Adrenal gland (tissue), 12 donors: ENCODE results near the gene BTBD18. TPM values are rescaled to one million over a fixed set of nuclear protein-coding genes. Genes with fewer than 3 reads are reported as not detected.
"Not testable (repeated sequence)": the region's sequence is repeated elsewhere in the genome, so short reads cannot be mapped to it uniquely, and the experiment has no call there.

ENCODE experiments used
- DNase-seq, 7 donors: peaks; one replicate each; pipeline ENCODE4 v3.0.0-alpha.2; 2019 to 2020
- H3K27ac ChIP-seq, 5 donors: fragments of 200-600 bp; sonication (generic) in 4 of 5; 1 replicate in 3 of 5; 2 replicates in 2 of 5; pipeline versions ENCODE4 v1.5.1 to v1.8.0; 2016 to 2020; ENCODE audit warnings: mild to moderate bottlenecking in 1 of 5
- H3K27me3 ChIP-seq: fragments of 200-600 bp; 2 replicates; pipeline ENCODE4 v1.8.0; 2021
- H3K36me3 ChIP-seq, 2 donors: fragments of 200-600 bp; replicated peaks in 1 of 2; 1 replicate in 1 of 2; 2 replicates in 1 of 2; pipeline versions ENCODE4 v1.5.1 to v1.8.0; 2018 to 2022
- H3K4me1 ChIP-seq, 2 donors: fragments of 200-600 bp; replicated peaks in 1 of 2; 1 replicate in 1 of 2; 2 replicates in 1 of 2; pipeline versions ENCODE4 v1.5.1 to v1.8.0; 2018 to 2021
- H3K4me3 ChIP-seq, 4 donors: fragments of 200-600 bp; sonication (generic) in 3 of 4; one replicate each; pipeline ENCODE4 v1.5.1; 2016 to 2018
- H3K9me3 ChIP-seq, 3 donors: fragments of 200-600 bp; sonication (generic) in 1 of 3; replicated peaks in 1 of 3; 1 replicate in 2 of 3; 2 replicates in 1 of 3; pipeline versions ENCODE4 v1.5.1 to v1.8.0; 2016 to 2021
- POLR2A ChIP-seq, 2 donors: fragments of 450-650 bp; IDR thresholded peaks; one replicate each; pipeline ENCODE4 v1.6.1; 2017; ENCODE audit warnings: antibody characterized with exemption in 2 of 2, mild to moderate bottlenecking in 2 of 2, moderate library complexity in 1 of 2
- WGBS, 4 donors: extraction: QIAGEN DNeasy Blood & Tissue Kit in 2 of 4; methylation state at CpG; one replicate each; pipeline versions ENCODE4 v1.1.5 to v1.1.7; 2013 to 2017; 5-methylcytosine and 5-hydroxymethylcytosine counted together
- intact Hi-C, 2 donors: fragments of 100-400 bp; cut with DNase I; formaldehyde crosslinking; loops; one replicate each; pipeline versions ENCODE4 v1.14.1 to v1.15.0; 2022 to 2023
- polyA plus RNA-seq, 3 donors: library from polyadenylated mRNA; stranded (reverse); fragments of 200-250 nt in 2 of 3; fragments of 350-450 nt in 1 of 3; fragmentation: Illumina TruSeq in 1 of 3; extraction: RNeasy Lipid Tissue Mini Kit (QIAGEN cat#74804) in 1 of 3; gene quantifications; one replicate each; pipeline ENCODE4 v1.2.3, GENCODE V29; 2013 to 2014
- total RNA-seq, 9 donors: library from RNA; depleted of rRNA in 4 of 9; stranded (reverse); fragments of >200 nt in 4 of 9; fragments of 120-200 nt in 1 of 9; fragmentation: NEBNext Ultra II Directional in 1 of 9; extraction: Animal tissue kit (Norgen Biotek cat#: 25700) in 1 of 9; gene quantifications; one replicate each; pipeline versions ENCODE4 v1.1.0 to v1.2.4, GENCODE V29; 2013 to 2023
- TF ChIP-seq, protein P1 (sequence below), 6 experiments: fragments of 450-650 bp in 4 of 6; fragments of 200-600 bp in 2 of 6; sonication (generic) in 1 of 6; IDR thresholded peaks; 1 replicate in 5 of 6; 2 replicates in 1 of 6; pipeline versions ENCODE4 v1.5.1 to v1.8.0; 2016 to 2021; ENCODE audit warnings: antibody characterized with exemption in 6 of 6, mild to moderate bottlenecking in 2 of 6, moderate library complexity in 1 of 6
- donor health status: healthy with polysubstance abuse.
- donor health status: Bipolar disorder and iron deficiency.
- donor health status: DM: yes; HTN: yes; CAD: no.
- donor health status: DM: no; HTN: no; CAD: no.
- donor health status: DM: no; HTN: no; CAD: no.
- donor health status: DM: yes; HTN: yes; CAD: no.

The BTBD18 gene
- total and polyA plus RNA-seq, 12 donors: not detected

DNA sequence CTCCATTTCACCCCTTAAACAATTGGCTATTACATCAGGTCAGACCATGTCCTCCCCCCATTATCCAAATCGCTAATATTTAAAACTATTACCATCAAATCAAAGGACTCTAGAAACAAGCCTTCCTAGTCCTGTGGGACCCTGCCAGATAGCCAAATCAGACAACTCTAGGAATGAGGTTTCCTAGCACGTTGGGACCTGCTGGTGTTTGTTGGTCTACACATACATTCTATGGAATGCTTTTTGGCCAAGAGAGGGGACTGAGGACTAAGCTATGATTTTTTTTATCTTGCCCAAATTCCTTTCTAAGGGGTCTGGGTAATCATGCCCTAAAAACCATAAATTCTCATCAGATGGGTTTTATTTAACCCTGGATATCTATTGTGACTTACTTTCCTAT, 24.4 kb downstream of the BTBD18 start:
- intact Hi-C loops: no loop called here
- H3K4me3 ChIP-seq: no peak overlapping the region
- no peaks in the 10 kb centered on the region for H3K27me3 ChIP-seq
- WGBS, 4 donors: 79 to 86% (median 83%) methylated on average over 2 of the region's 2 CpGs
- TF ChIP-seq POLR2A (IDR thresholded peaks at IDR 0.05): no peak
- TF ChIP-seq, protein P1, sequence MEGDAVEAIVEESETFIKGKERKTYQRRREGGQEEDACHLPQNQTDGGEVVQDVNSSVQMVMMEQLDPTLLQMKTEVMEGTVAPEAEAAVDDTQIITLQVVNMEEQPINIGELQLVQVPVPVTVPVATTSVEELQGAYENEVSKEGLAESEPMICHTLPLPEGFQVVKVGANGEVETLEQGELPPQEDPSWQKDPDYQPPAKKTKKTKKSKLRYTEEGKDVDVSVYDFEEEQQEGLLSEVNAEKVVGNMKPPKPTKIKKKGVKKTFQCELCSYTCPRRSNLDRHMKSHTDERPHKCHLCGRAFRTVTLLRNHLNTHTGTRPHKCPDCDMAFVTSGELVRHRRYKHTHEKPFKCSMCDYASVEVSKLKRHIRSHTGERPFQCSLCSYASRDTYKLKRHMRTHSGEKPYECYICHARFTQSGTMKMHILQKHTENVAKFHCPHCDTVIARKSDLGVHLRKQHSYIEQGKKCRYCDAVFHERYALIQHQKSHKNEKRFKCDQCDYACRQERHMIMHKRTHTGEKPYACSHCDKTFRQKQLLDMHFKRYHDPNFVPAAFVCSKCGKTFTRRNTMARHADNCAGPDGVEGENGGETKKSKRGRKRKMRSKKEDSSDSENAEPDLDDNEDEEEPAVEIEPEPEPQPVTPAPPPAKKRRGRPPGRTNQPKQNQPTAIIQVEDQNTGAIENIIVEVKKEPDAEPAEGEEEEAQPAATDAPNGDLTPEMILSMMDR (IDR thresholded peaks at IDR 0.05): no peak
- H3K27ac ChIP-seq: no peak overlapping the region
- H3K4me1 ChIP-seq: peaks cover 0 to 6% of the 10 kb centered on the region in 2 donors
- H3K9me3 ChIP-seq: no peaks in the 10 kb centered on the region
- H3K36me3 ChIP-seq: no peaks in the 10 kb centered on the region
- no peak for DNase-seq

DNA sequence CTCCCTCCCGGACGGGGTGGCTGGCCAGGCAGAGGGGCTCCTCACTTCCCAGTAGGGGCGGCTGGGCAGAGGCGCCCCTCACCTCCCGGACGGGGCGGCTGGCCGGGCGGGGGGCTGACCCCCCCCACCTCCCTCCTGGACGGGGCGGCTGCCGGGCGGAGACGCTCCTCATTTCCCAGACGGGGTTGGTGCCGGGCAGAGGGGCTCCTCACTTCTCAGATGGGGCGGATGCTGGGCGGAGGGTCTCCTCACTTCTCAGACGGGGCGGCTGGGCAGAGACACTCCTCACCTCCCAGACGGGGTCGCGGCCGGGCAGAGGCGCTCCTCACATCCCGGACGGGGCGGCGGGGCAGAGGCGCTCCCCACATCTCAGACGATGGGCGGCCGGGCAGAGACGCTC, 34.9 kb downstream of the BTBD18 start:
- H3K36me3 ChIP-seq, H3K9me3 ChIP-seq, DNase-seq, H3K27me3 ChIP-seq, H3K4me3 ChIP-seq, H3K27ac ChIP-seq, intact Hi-C loops: not testable (repeated sequence)
- WGBS, 4 donors: 94 to 97% methylated on average over 10 to 26 of the region's 34 CpGs; no CpG with 5 or more reads in 2 of the 4 donors
- peaks cover 6 to 23% of the 10 kb centered on the region in 2 donors for H3K4me1 ChIP-seq

DNA sequence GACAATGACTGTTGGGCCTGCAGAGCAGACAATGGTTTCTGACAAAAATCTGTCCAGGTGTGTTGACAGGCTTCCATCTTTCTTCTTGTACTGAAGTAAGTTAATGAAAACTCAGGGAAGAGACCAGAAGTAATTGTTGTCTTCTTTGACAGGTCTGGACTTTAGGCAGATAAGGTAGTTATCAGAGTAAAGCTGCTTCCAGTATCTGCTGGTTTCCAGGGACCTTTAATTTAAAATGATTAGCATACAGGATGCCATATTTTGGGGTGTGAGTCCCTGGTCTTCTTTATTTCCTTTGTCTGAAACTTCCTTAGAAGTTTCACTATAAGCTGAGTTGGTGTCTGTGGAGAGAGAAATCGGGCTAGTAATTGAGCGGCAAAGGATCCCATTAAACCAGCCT, 37.8 kb downstream of the BTBD18 start:
- TF ChIP-seq POLR2A (IDR thresholded peaks at IDR 0.05): no peak
- TF ChIP-seq, protein P1 (IDR thresholded peaks at IDR 0.05): no peak
- H3K9me3 ChIP-seq: no peaks in the 10 kb centered on the region
- 87 to 95% (median 92%) methylated on average over 2 of the region's 2 CpGs for WGBS, 4 donors
- no peak overlapping the region for H3K27ac ChIP-seq
- peaks cover 11 to 38% of the 10 kb centered on the region in 2 donors for H3K4me1 ChIP-seq
- no peaks in the 10 kb centered on the region for H3K36me3 ChIP-seq
- no peaks in the 10 kb centered on the region for H3K27me3 ChIP-seq
- peak overlapping the region in 1 of 4 donors; percentile 86 for H3K4me3 ChIP-seq
- no peak for DNase-seq
- intact Hi-C loops: no loop called here

DNA sequence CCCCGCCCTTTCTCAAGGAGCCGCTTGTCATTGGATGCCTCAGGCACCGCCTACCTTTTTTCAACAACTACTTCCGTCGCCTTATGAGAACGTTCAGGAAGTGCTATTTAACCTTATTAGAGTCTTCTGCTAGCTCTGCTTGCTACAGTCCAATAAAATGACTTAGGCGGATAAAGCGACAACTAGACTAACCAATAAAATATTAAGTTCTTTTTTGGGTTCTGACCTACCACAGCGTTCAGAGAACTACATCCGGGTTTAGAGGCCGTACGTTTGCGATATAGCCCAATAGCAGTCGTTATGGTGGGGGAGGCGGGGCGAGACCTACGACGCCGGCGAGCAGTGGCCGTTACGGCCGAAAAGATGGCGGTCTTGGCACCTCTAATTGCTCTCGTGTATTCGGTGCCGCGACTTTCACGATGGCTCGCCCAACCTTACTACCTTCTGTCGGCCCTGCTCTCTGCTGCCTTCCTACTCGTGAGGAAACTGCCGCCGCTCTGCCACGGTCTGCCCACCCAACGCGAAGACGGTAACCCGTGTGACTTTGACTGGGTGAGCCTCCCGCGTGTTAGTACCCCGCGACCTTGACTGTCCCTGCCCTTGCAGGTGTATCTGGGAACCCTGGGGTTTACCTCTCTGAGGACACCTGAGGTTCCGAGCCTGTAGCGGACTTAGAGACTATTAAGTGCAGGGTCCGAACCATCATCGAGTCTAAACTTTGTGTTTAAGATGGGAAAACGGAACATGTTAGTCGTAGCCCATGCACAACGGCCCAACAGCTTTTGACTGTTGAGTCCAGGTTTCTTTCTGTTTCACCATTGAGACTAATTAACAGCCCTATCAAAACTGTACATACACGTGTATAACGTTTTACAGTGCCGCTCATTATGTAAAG, 39.1 kb downstream of the BTBD18 start, which contains the start of gene TMX2:
TMX2 (plus strand) TSS at position 338 of the 895 bp plus-strand sequence; CDS start at position 364, 26 bp downstream.
- WGBS, 4 donors: 0 to 1% (median 0%) methylated on average over 29 to 53 of the region's 53 CpGs
- TF ChIP-seq POLR2A (IDR thresholded peaks at IDR 0.05): peak in 1 of 2 donors; percentile 30
- TF ChIP-seq, protein P1 (IDR thresholded peaks at IDR 0.05): no peak
- intact Hi-C loops: no loop called here

More for the DNA sequence above, 39.1 kb downstream of the BTBD18 start, which contains the start of gene TMX2:
- Histone ChIP-seq H3K36me3 (no peaks in the 10 kb centered on the region), H3K9me3 (no peaks in the 10 kb centered on the region), H3K4me3 (peak within 1 kb of the TSS; percentile 83 to 97 (median 90)), H3K4me1 (peaks cover 11 to 38% of the 10 kb centered on the region in 2 donors), H3K27me3 (no peaks in the 10 kb centered on the region), H3K27ac (peak within 1 kb of the TSS; percentile 49 to 94 (median 86))
- DNase-seq: peak; percentile 92 to 98 (median 96)
